GM12878 (cell line): ENCODE results near the gene SPON2. TPM values are rescaled to one million over a fixed set of nuclear protein-coding genes. Genes with fewer than 3 reads are reported as not detected.

Source experiments
- ATAC-seq: fragments of 200-7000 bp; cut with Tn5 transposase; 3 replicates; pipeline ENCODE4 v1.9.1; 2020; ENCODE audit warnings: mild to moderate bottlenecking, moderate library complexity
- BruUV-seq: library from RNA; stranded (reverse); fragments of 400-500 nt; replicated peaks from 2 replicates; lab custom pipeline; 2021; lab: Mats Ljungman, UMichigan
- CTCF ChIA-PET: fragments of 300-600 bp; sonication (Branson Sonifier 250); formaldehyde crosslinking; extraction: SDS; loops from one replicate; lab custom pipeline; 2021; ENCODE audit warnings: inconsistent platforms; lab: Yijun Ruan, JAX
- POLR2A ChIA-PET: fragments of 350-600 bp; formaldehyde crosslinking; extraction: SDS; loops from one replicate; lab custom pipeline; 2021; ENCODE audit warnings: inconsistent platforms; lab: Charles Lee
- RAD21 ChIA-PET: fragments of 300-600 bp; sonication (Branson Sonifier 250); formaldehyde crosslinking; loops from one replicate; lab custom pipeline; 2023; ENCODE audit warnings: antibody characterized with exemption; ENCODE audit not compliant: unreplicated experiment; lab: Charles Lee
- SMC1A ChIA-PET: fragments of 300-600 bp; sonication (Branson Sonifier 250); formaldehyde crosslinking; loops from one replicate; lab custom pipeline; 2023; ENCODE audit not compliant: unreplicated experiment, uncharacterized antibody; lab: Charles Lee
- DNase-seq: peaks from one replicate; pipeline ENCODE4 v3.0.0-alpha.2; 2011; ENCODE audit warnings: low read depth, low spot score
- FAIRE-seq: peaks from 3 replicates; lab custom pipeline; 2011; peaks lifted over from hg19 to GRCh38; lab: Jason Lieb, UNC
- H2AFZ ChIP-seq: 2 replicates; pipeline ENCODE4 v1.6.0; 2011; ENCODE audit warnings: low read depth, low read length, control low read depth; ENCODE audit not compliant: control insufficient read depth
- H3K27ac ChIP-seq: 2 replicates; pipeline ENCODE4 v1.5.1; 2011; ENCODE audit warnings: control low read depth; ENCODE audit not compliant: control insufficient read depth, insufficient read depth
- H3K27me3 ChIP-seq, 2 experiments: replicated peaks in 1 of 2; 2 replicates each; pipeline versions ENCODE4 v1.6.0 to v1.6.1; 2011; ENCODE audit warnings: low read length in 1 of 2; ENCODE audit not compliant: control insufficient read depth in 2 of 2, insufficient read depth in 2 of 2
- H3K36me3 ChIP-seq, 2 experiments: 2 replicates each; pipeline ENCODE4 v1.5.1; 2011; ENCODE audit warnings: low read length in 1 of 2; ENCODE audit not compliant: control insufficient read depth in 2 of 2, insufficient read depth in 2 of 2
- H3K4me1 ChIP-seq: 2 replicates; pipeline ENCODE4 v1.6.1; 2011; ENCODE audit warnings: mild to moderate bottlenecking, low read length, moderate library complexity, mixed read lengths; ENCODE audit not compliant: control insufficient read depth, insufficient read depth
- H3K4me2 ChIP-seq: 2 replicates; pipeline ENCODE4 v1.6.0; 2011; ENCODE audit warnings: control low read depth; ENCODE audit not compliant: control insufficient read depth, insufficient read depth
- H3K4me3 ChIP-seq: fragments of 200-600 bp; sonication (generic); 2 replicates; pipeline ENCODE4 v1.5.1; 2016
- H3K79me2 ChIP-seq: 2 replicates; pipeline ENCODE4 v1.6.0; 2011; ENCODE audit warnings: low read length; ENCODE audit not compliant: control insufficient read depth, insufficient read depth
- H3K9ac ChIP-seq: 2 replicates; pipeline ENCODE4 v1.8.0; 2011; ENCODE audit warnings: low read length, control low read depth, mixed read lengths; ENCODE audit not compliant: control insufficient read depth, insufficient read depth
- H3K9me3 ChIP-seq: replicated peaks from 3 replicates; pipeline ENCODE4 v1.5.1; 2011; ENCODE audit warnings: mild to moderate bottlenecking, low read length; ENCODE audit not compliant: control insufficient read depth, insufficient read depth
- H4K20me1 ChIP-seq: 2 replicates; pipeline ENCODE4 v1.6.0; 2011; ENCODE audit not compliant: control insufficient read depth, insufficient read depth
- ATF3 ChIP-seq: IDR thresholded peaks from 2 replicates; pipeline ENCODE4 v1.6.1; 2011; ENCODE audit warnings: low read depth, mild to moderate bottlenecking, low read length, moderate library complexity, borderline replicate concordance; ENCODE audit errors: extremely low read depth
- CREM ChIP-seq: IDR thresholded peaks from 2 replicates; pipeline ENCODE4 v1.6.1; 2014; ENCODE audit warnings: antibody characterized with exemption, low read depth
- ETV6 ChIP-seq, 2 experiments: fragments of 450-650 bp in 1 of 2; IDR thresholded peaks in 1 of 2; conservative IDR thresholded peaks in 1 of 2; 2 replicates each; pipeline ENCODE4 v1.6.1; 2014; ENCODE audit warnings: antibody characterized with exemption in 1 of 2, borderline replicate concordance in 1 of 2, low read depth in 1 of 2, mild to moderate bottlenecking in 1 of 2, moderate library complexity in 1 of 2
- HCFC1 ChIP-seq: fragments of 150-350 bp; IDR thresholded peaks from 2 replicates; pipeline ENCODE4 v1.6.1; 2014; ENCODE audit warnings: low read length
- KAT2A ChIP-seq: conservative IDR thresholded peaks from 2 replicates; pipeline ENCODE4 v1.6.1; 2011; ENCODE audit warnings: low read depth, low read length; ENCODE audit not compliant: control insufficient read depth
- MTA3 ChIP-seq: IDR thresholded peaks from 2 replicates; pipeline ENCODE4 v1.6.1; 2012; ENCODE audit warnings: low read length, inconsistent platforms, borderline replicate concordance
- NFIC ChIP-seq: IDR thresholded peaks from 2 replicates; pipeline ENCODE4 v1.6.1; 2012; ENCODE audit warnings: low read depth, mild to moderate bottlenecking, inconsistent platforms, low read length, moderate library complexity
- NR2C2 ChIP-seq: IDR thresholded peaks from 2 replicates; pipeline ENCODE4 v1.6.1; 2011; ENCODE audit warnings: borderline replicate concordance, low read depth; ENCODE audit not compliant: control insufficient read depth, insufficient read length
- PBX3 ChIP-seq: IDR thresholded peaks from 2 replicates; pipeline ENCODE4 v1.6.1; 2011; ENCODE audit warnings: mild to moderate bottlenecking, low read depth, low read length, moderate library complexity; ENCODE audit not compliant: insufficient replicate concordance
- RAD21 ChIP-seq: IDR thresholded peaks from 2 replicates; pipeline ENCODE4 v1.6.1; 2011; ENCODE audit warnings: mild to moderate bottlenecking, low read depth, low read length, moderate library complexity; ENCODE audit not compliant: insufficient read depth
- SIX5 ChIP-seq: IDR thresholded peaks from 2 replicates; pipeline ENCODE4 v1.6.1; 2011; ENCODE audit warnings: mild to moderate bottlenecking, low read depth, low read length, moderate library complexity; ENCODE audit not compliant: severe bottlenecking
- SUZ12 ChIP-seq: fragments of 200-600 bp; sonication (generic); IDR thresholded peaks from one replicate; pipeline ENCODE4 v1.6.1; 2018; ENCODE audit warnings: antibody characterized with exemption, mild to moderate bottlenecking; ENCODE audit not compliant: unreplicated experiment
- TAF1 ChIP-seq: IDR thresholded peaks from 2 replicates; pipeline ENCODE4 v1.6.1; 2011; ENCODE audit warnings: mild to moderate bottlenecking, low read depth, low read length, borderline replicate concordance
- YY1 ChIP-seq: IDR thresholded peaks from 2 replicates; pipeline ENCODE4 v1.6.1; 2011; ENCODE audit warnings: low read depth, mild to moderate bottlenecking, low read length
- ZNF274 ChIP-seq: IDR thresholded peaks from one replicate; pipeline ENCODE4 v1.8.0; 2011; ENCODE audit not compliant: insufficient read length, insufficient read depth
- WGBS: methylation state at CpG from one replicate; pipeline ENCODE4 v1.1.6; 2016; ENCODE audit warnings: low lambda C conversion rate; ENCODE audit not compliant: insufficient replicate concordance, insufficient coverage; ENCODE audit errors: missing lambda C conversion rate; 5-methylcytosine and 5-hydroxymethylcytosine counted together
- in situ Hi-C: fragments of 300-500 bp; cut with MboI; formaldehyde crosslinking; loops from 9 replicates; pipeline ENCODE4 v1.14.3; 2018; ENCODE audit warnings: mixed read lengths
- intact Hi-C: fragments of 100-400 bp; cut with micrococcal nuclease; formaldehyde crosslinking; loops from one replicate; pipeline ENCODE4 v1.14.2; 2022; ENCODE audit not compliant: unreplicated experiment
- polyA plus RNA-seq, 11 experiments: library from polyadenylated mRNA; depleted of rRNA in 4 of 11; unstranded in 6 of 11; stranded (reverse) in 5 of 11; fragments of >200 nt; fragmentation: Nextera tagmentation in 4 of 11; fragmentation: Illumina TruSeq in 1 of 11; extraction: Ambion mirVana in 4 of 11; extraction: Trizol in 1 of 11; gene quantifications; 1 replicate in 1 of 11; 2 replicates in 10 of 11; pipeline versions ENCODE4 v1.2.1 to v1.2.3, GENCODE V29; 2011 to 2016; ENCODE audit warnings: inconsistent platforms in 2 of 11, missing spikeins in 2 of 11, low read depth in 1 of 11
- total RNA-seq, 4 experiments: library from RNA; depleted of rRNA in 3 of 4; stranded (reverse); fragments of >200 nt in 3 of 4; fragmentation: Illumina TruSeq in 1 of 4; extraction: Trizol in 1 of 4; gene quantifications; 2 replicates each; pipeline versions ENCODE4 v1.2.1 to v1.2.3, GENCODE V29; 2013 to 2021
- TF ChIP-seq, protein P1 (sequence below): IDR thresholded peaks from 2 replicates; pipeline ENCODE4 v1.6.1; 2012; ENCODE audit warnings: low read depth, low read length, improper control_type of control experiment
- TF ChIP-seq, protein P2 (sequence below): fragments of 450-650 bp; IDR thresholded peaks from 2 replicates; pipeline ENCODE4 v1.6.1; 2018; ENCODE audit warnings: mild to moderate bottlenecking, low read depth, moderate library complexity; ENCODE audit not compliant: partially characterized antibody

SPON2 gene
- total and polyA plus RNA-seq, 10 of the 15 experiments (the other 5 are each of a cell fraction or from before 2014, with no cell fraction given), result 1.1 to 11.2 (median 7.3) TPM

DNA sequence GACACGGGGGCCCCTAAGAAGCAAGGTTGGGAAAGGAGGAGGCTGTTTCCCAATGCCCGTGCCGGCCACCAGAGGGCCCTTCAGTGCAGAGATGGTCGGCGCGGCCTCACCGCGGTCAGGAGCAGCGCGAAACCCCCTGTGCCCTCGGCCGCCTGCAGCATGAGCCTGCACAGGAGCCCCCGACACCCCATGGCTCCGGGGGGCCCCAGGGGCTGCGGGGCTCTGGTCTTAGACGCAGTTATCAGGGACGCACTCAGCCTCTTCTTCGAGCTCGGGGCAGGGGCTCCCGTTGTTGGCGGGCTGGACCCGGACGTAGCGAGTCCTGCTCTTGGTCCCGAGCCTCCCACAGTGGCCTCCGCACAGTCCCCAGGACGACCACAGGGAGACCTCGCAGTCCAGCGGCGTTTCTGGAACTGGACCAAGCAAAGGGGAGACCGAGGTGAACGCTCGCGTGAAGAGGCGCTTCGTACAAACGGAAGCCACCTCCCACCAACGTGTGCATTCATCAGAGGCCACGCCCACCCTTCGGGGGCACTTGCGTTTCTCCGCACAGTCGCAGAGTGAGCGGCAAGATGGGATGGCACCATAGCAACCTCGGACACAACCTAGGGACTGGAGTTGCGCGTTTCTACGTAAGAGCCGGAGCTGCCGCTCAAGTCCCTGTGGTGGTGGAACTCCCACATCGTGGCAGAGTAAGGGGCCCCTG, 5.0 kb downstream of the SPON2 start:
- peaks cover 24% of the 10 kb centered on the region for H3K4me1 ChIP-seq
- no peaks in the 10 kb centered on the region for H3K36me3 ChIP-seq
- peak; percentile 96 for ATAC-seq
- H3K9me3 ChIP-seq, result peaks cover 4% of the 10 kb centered on the region; the same call in 2 of the 3 replicates
- intact Hi-C loops (loop anchor here (1.0 to 2.0 kb wide), 5 partner anchors 34 to 180 kb away; partner anchors contain the start of gene UVSSA), in situ Hi-C loops (loop anchor here (5.0 kb wide), 1 partner anchor 100 kb away; no protein-coding TSS in a partner anchor)
- CTCF ChIA-PET, result interaction anchor here (0.6 to 4.7 kb wide), 22 partner anchors 9 to 181 kb away, joined by 3 to 66 read pairs (median 4); partner anchors contain the start of gene UVSSA
- RAD21 ChIA-PET, result interaction anchor here (0.8 to 1.9 kb wide), 16 partner anchors 16 to 180 kb away, joined by 3 to 16 read pairs (median 6); partner anchors contain the start of gene UVSSA
- H3K4me3 ChIP-seq, result peak overlapping the region; percentile 85
- SMC1A ChIA-PET, result interaction anchor here (0.6 to 2.5 kb wide), 12 partner anchors 12 to 179 kb away, joined by 3 to 26 read pairs (median 6); partner anchors contain the start of gene UVSSA
- H3K79me2 ChIP-seq, result no peaks in the 10 kb centered on the region
- H2AFZ ChIP-seq, result peak overlapping the region; percentile 83
- BruUV-seq, result TSS peak; percentile 86
- FAIRE-seq, result peak; percentile 97
- peaks cover 0 to 9% of the 10 kb centered on the region in 2 experiments; a peak in 2 of 4 replicates for H3K27me3 ChIP-seq
- H3K4me2 ChIP-seq, result peak overlapping the region; percentile 91
- H3K27ac ChIP-seq, result peak overlapping the region; percentile 80
- POLR2A ChIA-PET, result interaction anchor here (1.1 to 1.4 kb wide), 3 partner anchors 17 to 52 kb away, joined by 3 to 6 read pairs (median 5); no protein-coding TSS in a partner anchor
- peak overlapping the region; percentile 86 for H3K9ac ChIP-seq
- 2% methylated on average over 51 of the region's 51 CpGs for WGBS
- no peaks in the 10 kb centered on the region for H4K20me1 ChIP-seq
- peak; percentile 91 for DNase-seq
- TF ChIP-seq NFIC, result no peak
- no peak for TF ChIP-seq ATF3
- no peak for TF ChIP-seq KAT2A
- no peak for TF ChIP-seq ETV6 (conservative IDR thresholded peaks at IDR 0.05 in 1 of 2, IDR thresholded peaks at IDR 0.05 in 1 of 2; ENCODE audit: borderline replicate concordance in 1 of 2, low read depth in 1 of 2)
- TF ChIP-seq, protein P1, sequence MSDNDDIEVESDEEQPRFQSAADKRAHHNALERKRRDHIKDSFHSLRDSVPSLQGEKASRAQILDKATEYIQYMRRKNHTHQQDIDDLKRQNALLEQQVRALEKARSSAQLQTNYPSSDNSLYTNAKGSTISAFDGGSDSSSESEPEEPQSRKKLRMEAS, result peak; percentile 73; the same call in 1 of the 2 replicates
- TF ChIP-seq NR2C2, result no peak
- TF ChIP-seq, protein P2, sequence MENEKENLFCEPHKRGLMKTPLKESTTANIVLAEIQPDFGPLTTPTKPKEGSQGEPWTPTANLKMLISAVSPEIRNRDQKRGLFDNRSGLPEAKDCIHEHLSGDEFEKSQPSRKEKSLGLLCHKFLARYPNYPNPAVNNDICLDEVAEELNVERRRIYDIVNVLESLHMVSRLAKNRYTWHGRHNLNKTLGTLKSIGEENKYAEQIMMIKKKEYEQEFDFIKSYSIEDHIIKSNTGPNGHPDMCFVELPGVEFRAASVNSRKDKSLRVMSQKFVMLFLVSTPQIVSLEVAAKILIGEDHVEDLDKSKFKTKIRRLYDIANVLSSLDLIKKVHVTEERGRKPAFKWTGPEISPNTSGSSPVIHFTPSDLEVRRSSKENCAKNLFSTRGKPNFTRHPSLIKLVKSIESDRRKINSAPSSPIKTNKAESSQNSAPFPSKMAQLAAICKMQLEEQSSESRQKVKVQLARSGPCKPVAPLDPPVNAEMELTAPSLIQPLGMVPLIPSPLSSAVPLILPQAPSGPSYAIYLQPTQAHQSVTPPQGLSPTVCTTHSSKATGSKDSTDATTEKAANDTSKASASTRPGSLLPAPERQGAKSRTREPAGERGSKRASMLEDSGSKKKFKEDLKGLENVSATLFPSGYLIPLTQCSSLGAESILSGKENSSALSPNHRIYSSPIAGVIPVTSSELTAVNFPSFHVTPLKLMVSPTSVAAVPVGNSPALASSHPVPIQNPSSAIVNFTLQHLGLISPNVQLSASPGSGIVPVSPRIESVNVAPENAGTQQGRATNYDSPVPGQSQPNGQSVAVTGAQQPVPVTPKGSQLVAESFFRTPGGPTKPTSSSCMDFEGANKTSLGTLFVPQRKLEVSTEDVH, result no peak
- TF ChIP-seq PBX3, result peak; percentile 52
- peak; percentile 50; the same call in 1 of the 2 replicates for TF ChIP-seq TAF1
- no peak for TF ChIP-seq ZNF274
- TF ChIP-seq RAD21, result peak; percentile 76
- no peak for TF ChIP-seq MTA3
- TF ChIP-seq SIX5, result no peak
- TF ChIP-seq CREM, result peak; percentile 29; the same call in 1 of the 2 replicates
- 0 out of 2 replicates have a peak, but pooled peaks have one; percentile 7 for TF ChIP-seq HCFC1
- TF ChIP-seq SUZ12, result no peak
- TF ChIP-seq YY1, result peak; percentile 61
